Ecto neural progenitor cell (in vitro differentiated cells): Measurements from ENCODE around the gene CTR9.
"Not testable (repeated sequence)": the region's sequence is repeated elsewhere in the genome, so short reads cannot be mapped to it uniquely, and the experiment has no call there.

Experiments used
- DNase-seq: peaks from one replicate; pipeline ENCODE4 v3.0.0-alpha.2; 2018; ENCODE audit warnings: low spot score

Gene CTR9

DNA sequence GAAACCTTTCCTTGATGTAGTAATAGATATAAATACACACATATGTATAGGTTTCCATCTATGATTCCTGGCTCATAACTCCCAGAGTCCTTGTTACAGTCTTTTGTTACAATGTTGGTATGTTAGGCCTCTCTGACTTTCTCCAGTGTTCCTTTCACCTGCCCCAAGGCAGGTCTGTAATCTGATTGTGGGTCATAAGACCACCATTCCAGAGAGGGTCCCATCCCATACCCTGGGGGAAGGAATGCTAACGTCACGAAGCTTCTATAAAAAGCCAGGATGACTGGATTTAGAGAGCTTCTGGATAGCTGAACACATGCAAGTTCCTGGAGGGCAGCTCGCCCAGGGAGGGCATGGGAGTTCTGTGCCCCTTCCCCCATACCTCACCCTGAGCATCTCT, 71.4 kb downstream of the CTR9 start:
- not testable (repeated sequence) for DNase-seq

- no peak for DNase-seq
These were observed 72.1 kb downstream of the CTR9 start for GRCh38 chr11:10823152-10823579.

- DNase-seq: no peak
These were observed 73.8 kb downstream of the CTR9 start for GRCh38 chr11:10824888-10825287.

DNA sequence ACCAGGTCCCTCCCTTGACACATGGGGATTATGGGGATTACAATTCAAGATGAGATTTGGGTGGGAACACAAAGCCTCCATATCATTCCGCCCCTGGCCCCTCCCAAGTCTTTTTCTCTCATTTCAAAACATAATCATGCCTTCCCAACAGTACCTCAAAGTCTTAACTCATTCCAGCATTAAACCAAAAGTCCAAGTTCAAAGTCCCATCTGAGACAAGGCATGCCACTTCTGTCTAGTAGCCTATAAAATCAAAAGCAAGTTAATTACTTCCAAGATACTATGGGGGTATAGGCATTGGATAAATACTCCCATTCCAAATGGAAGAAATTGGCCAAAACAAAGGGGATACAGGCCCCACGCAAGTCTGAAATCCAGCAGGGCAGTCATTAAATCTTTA, 77.4 kb downstream of the CTR9 start:
- no peak for DNase-seq

GRCh38 chr11:10829139-10829538, 78.1 kb downstream of the CTR9 start:
- DNase-seq: no peak
